ENCODE data around the gene LRMDA. TPM values are rescaled to one million over a fixed set of nuclear protein-coding genes. Genes with fewer than 3 reads are reported as not detected.

Gene LRMDA
- total and polyA plus RNA-seq, 12 donors: 30.7 to 132 (median 78.1) TPM

DNA sequence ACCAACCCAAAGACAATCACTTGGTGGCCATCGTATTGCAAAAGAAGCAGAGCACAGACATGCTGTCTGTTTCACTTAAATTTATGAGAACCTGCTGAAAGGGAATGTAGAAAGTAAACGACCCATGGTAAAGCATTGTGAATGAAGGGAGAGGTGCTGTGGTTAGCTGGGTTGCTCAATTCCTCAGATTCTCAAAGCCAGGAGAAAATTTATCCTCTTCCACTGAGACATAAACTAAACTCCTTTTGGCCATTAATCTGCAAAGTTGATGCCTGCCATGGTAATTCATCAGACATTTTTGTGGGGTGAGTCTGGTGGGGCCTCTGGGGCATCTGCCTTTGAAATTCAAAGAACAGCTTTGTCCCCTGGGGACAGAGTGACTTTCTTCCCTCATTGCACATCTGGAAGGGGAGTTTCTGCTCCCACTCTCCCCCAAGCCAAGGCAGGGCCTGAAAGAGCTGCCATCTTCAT is 951.0 kb downstream of the LRMDA start:
- no peak for DNase-seq
- WGBS, 4 donors: 61 to 80% (median 78%) methylated on average over 2 of the region's 2 CpGs

DNA sequence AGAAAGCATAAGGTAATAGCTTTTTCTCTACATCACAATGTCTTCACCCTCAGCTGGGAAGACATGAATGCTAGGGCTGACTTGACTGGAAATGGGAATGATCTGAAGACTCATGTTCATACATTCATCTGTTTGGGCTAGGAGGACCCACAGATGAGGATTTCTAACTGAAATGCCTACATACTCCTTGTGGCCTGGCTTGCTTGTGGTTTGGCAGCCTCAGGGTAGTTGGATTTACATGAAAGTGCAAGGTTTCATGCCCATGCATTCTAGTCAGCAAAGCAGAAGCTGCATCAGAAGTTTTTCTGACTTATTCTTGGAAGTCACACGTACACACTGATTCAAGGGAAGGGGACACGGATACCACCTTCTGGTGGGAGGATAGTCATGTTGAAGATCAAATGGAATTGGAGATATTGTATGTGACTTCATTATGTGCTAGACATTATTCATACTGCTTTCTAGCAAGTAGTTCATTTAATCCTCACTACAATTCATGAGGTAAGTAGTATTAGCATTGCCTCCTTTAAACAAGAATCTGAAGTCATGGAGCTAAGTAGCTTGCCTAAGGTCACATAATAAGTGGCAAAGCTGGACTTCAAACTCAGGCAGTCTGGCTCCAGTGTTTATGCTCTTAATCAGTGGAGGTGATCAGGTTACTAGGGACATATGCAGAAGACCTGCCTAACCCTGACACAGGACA is 957.0 kb downstream of the LRMDA start:
- no peak overlapping the region for H3K27ac ChIP-seq
- DNase-seq: no peak
- no peaks in the 10 kb centered on the region for H3K36me3 ChIP-seq (replicated peaks in 1 of 2)
- TF ChIP-seq POLR2A (IDR thresholded peaks at IDR 0.05): no peak
- TF ChIP-seq, protein P1, sequence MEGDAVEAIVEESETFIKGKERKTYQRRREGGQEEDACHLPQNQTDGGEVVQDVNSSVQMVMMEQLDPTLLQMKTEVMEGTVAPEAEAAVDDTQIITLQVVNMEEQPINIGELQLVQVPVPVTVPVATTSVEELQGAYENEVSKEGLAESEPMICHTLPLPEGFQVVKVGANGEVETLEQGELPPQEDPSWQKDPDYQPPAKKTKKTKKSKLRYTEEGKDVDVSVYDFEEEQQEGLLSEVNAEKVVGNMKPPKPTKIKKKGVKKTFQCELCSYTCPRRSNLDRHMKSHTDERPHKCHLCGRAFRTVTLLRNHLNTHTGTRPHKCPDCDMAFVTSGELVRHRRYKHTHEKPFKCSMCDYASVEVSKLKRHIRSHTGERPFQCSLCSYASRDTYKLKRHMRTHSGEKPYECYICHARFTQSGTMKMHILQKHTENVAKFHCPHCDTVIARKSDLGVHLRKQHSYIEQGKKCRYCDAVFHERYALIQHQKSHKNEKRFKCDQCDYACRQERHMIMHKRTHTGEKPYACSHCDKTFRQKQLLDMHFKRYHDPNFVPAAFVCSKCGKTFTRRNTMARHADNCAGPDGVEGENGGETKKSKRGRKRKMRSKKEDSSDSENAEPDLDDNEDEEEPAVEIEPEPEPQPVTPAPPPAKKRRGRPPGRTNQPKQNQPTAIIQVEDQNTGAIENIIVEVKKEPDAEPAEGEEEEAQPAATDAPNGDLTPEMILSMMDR (IDR thresholded peaks at IDR 0.05): no peak
- WGBS, 4 donors: 94 to 100% (median 97%) methylated on average over 2 of the region's 2 CpGs
- H3K4me3 ChIP-seq: no peak overlapping the region
- H3K4me1 ChIP-seq (replicated peaks in 1 of 2): no peaks in the 10 kb centered on the region
- no peaks in the 10 kb centered on the region for H3K27me3 ChIP-seq
- intact Hi-C loops (cut with DNase I): no loop called here
- H3K9me3 ChIP-seq (replicated peaks in 1 of 3): no peaks in the 10 kb centered on the region

More for the DNA sequence above, 951.0 kb downstream of the LRMDA start:
- Histone ChIP-seq H3K36me3 (replicated peaks in 1 of 2) (no peaks in the 10 kb centered on the region), H3K9me3 (replicated peaks in 1 of 3) (no peaks in the 10 kb centered on the region), H3K27ac (no peak overlapping the region), H3K27me3 (no peaks in the 10 kb centered on the region), H3K4me3 (no peak overlapping the region), H3K4me1 (replicated peaks in 1 of 2) (no peaks in the 10 kb centered on the region)
- intact Hi-C loops (cut with DNase I): no loop called here
- no peak for TF ChIP-seq POLR2A (IDR thresholded peaks at IDR 0.05)
- TF ChIP-seq, protein P1 (IDR thresholded peaks at IDR 0.05): no peak

DNA sequence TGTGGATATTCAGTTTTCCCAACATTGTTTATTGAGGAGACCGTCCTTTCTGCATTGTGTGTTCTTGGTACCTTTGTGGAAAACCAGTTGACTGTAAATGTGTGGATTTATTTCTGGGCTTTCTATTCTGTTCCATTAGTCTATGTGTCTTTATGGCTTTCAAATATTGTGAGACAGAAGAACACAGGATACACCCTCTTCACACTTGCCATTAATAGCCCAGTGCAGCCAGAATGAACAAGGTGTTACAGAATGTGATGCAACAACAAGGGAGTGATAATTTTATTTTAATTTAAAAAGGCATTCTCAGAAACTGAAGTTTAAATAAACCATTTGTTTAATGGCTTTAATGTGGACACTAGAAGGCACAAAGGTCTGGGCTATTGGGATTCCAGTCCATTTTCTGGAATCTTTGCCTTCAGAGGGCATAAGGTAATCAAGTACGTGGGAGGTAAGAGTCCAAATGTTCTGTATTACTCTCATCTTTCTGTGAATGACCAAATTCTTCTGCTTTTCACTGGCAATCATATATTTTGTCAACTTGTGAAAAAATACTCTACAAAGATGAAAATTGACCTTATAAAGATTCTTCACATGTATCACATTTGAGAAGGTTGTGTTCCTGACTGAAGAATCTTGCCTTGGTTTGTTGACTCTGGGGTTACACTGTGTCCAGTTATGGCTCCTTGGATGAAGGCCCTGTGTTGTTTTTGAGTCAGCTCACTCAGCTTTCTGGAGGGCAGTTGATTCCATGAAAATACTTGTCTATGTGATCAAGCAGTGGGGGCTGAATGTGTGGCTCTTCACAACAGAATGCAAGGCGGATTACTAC is 962.7 kb downstream of the LRMDA start:
- H3K27ac ChIP-seq: no peak overlapping the region
- peaks cover 21 to 25% of the 10 kb centered on the region in 2 donors for H3K4me1 ChIP-seq (replicated peaks in 1 of 2)
- no peak for DNase-seq
- intact Hi-C loops (cut with DNase I): no loop called here
- no peaks in the 10 kb centered on the region for H3K36me3 ChIP-seq (replicated peaks in 1 of 2)
- no peaks in the 10 kb centered on the region for H3K27me3 ChIP-seq
- no peaks in the 10 kb centered on the region for H3K9me3 ChIP-seq (replicated peaks in 1 of 3)
- 91 to 94% (median 92%) methylated on average over 3 of the region's 3 CpGs for WGBS, 4 donors
- no peak overlapping the region for H3K4me3 ChIP-seq
- no peak for TF ChIP-seq POLR2A (IDR thresholded peaks at IDR 0.05)
- TF ChIP-seq, protein P1 (IDR thresholded peaks at IDR 0.05): no peak

DNA sequence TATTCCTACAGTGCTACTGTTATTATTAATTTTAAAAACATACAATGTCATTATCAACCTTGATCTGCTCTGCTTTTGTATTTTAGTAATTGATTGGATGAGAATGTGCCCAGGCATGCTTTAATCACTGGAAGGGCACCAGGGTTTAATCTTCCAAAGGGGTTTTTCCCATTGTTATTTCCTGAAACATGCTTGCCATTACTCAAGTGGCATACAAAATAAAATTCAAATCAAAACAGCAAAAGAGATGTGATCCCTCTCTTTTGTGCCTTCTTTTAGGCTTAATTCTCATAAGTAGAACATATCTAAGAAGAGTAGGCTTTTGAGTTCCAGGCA is 963.3 kb downstream of the LRMDA start:
- peaks cover 21 to 25% of the 10 kb centered on the region in 2 donors for H3K4me1 ChIP-seq (replicated peaks in 1 of 2)
- no peaks in the 10 kb centered on the region for H3K9me3 ChIP-seq (replicated peaks in 1 of 3)
- no peak for TF ChIP-seq POLR2A (IDR thresholded peaks at IDR 0.05)
- TF ChIP-seq, protein P1 (IDR thresholded peaks at IDR 0.05): no peak
- H3K27ac ChIP-seq: no peak overlapping the region
- no peak overlapping the region for H3K4me3 ChIP-seq
- intact Hi-C loops (cut with DNase I): no loop called here
- no peak for DNase-seq
- no peaks in the 10 kb centered on the region for H3K27me3 ChIP-seq
- H3K36me3 ChIP-seq (replicated peaks in 1 of 2): no peaks in the 10 kb centered on the region

Data from adrenal gland (tissue), 12 donors.